HCT116 (cell line): ENCODE data around the gene COA7. TPM values are rescaled to one million over a fixed set of nuclear protein-coding genes. Genes with fewer than 3 reads are reported as not detected.

Experiments used
- ATAC-seq: fragments of 200-7000 bp; cut with Tn5 transposase; 2 replicates; pipeline ENCODE4 v1.9.1; 2020; ENCODE audit warnings: mild to moderate bottlenecking, moderate library complexity
- BruUV-seq: library from RNA; stranded (reverse); fragments of 400-500 nt; replicated peaks from 2 replicates; lab custom pipeline; 2021; lab: Mats Ljungman, UMichigan
- CTCF ChIA-PET: fragments of 300-600 bp; sonication (Branson Sonifier 250); formaldehyde crosslinking; loops from one replicate; lab custom pipeline; 2021; ENCODE audit warnings: antibody characterized with exemption; lab: Charles Lee
- POLR2A ChIA-PET: fragments of 300-600, 350-600 bp; sonication (Branson Sonifier 250); formaldehyde crosslinking; loops from one replicate; lab custom pipeline; 2021; ENCODE audit warnings: antibody characterized with exemption; lab: Charles Lee
- RAD21 ChIA-PET, 2 experiments: fragments of 300-600 bp; sonication (Branson Sonifier 250); formaldehyde crosslinking; loops; one replicate each; lab custom pipeline; 2023; ENCODE audit warnings: low total read pairs in 2 of 2; ENCODE audit not compliant: uncharacterized antibody in 2 of 2, unreplicated experiment in 2 of 2, low non-redundant PET in 1 of 2; lab: Charles Lee
- DNase-seq: peaks from one replicate; pipeline ENCODE4 v3.0.0-alpha.2; 2010; ENCODE audit warnings: low read depth, low spot score
- H2AFZ ChIP-seq: fragments of 200-600 bp; shearing (Covaris generic), sonication (generic); 2 replicates; pipeline ENCODE4 v1.6.1; 2017; ENCODE audit warnings: low read depth, mixed run types, mixed read lengths, antibody characterized with exemption, low read length; ENCODE audit not compliant: poor library complexity, severe bottlenecking
- H3K27ac ChIP-seq: 2 replicates; pipeline ENCODE4 v1.5.1; 2012; ENCODE audit warnings: low read depth, low read length
- H3K27me3 ChIP-seq: fragments of 200-600 bp; sonication (generic); 2 replicates; pipeline ENCODE4 v1.6.1; 2016; ENCODE audit warnings: mixed run types, low read length, mixed read lengths; ENCODE audit not compliant: insufficient read depth
- H3K36me3 ChIP-seq, 2 experiments: fragments of 200-500 bp in 1 of 2; fragments of 200-600 bp in 1 of 2; sonication (Bioruptor generic) in 1 of 2; sonication (generic) in 1 of 2; 2 replicates each; pipeline versions ENCODE4 v1.5.1 to v1.6.1; 2014 to 2016; ENCODE audit warnings: low read length in 2 of 2, inconsistent platforms in 1 of 2, mixed read lengths in 1 of 2, mixed run types in 1 of 2; ENCODE audit not compliant: insufficient read depth in 2 of 2, control insufficient read depth in 1 of 2
- H3K4me1 ChIP-seq, 2 experiments: fragments of 200-600 bp in 1 of 2; sonication (generic) in 1 of 2; 2 replicates each; pipeline versions ENCODE4 v1.5.1 to v1.6.1; 2012 to 2017; ENCODE audit warnings: low read length in 2 of 2, inconsistent platforms in 1 of 2, mild to moderate bottlenecking in 1 of 2, mixed read lengths in 1 of 2, mixed run types in 1 of 2, moderate library complexity in 1 of 2; ENCODE audit not compliant: insufficient read depth in 2 of 2, control insufficient read depth in 1 of 2
- H3K4me2 ChIP-seq: fragments of 200-600 bp; sonication (generic); 2 replicates; pipeline ENCODE4 v1.6.1; 2017; ENCODE audit warnings: mixed run types, low read length, mixed read lengths
- H3K4me3 ChIP-seq, 2 experiments: fragments of 200-600 bp in 1 of 2; sonication (generic) in 1 of 2; replicated peaks in 1 of 2; 2 replicates each; pipeline ENCODE4 v1.5.1; 2011 to 2016; ENCODE audit warnings: low read length in 2 of 2, control low read depth in 1 of 2, low read depth in 1 of 2, mild to moderate bottlenecking in 1 of 2, mixed read lengths in 1 of 2, mixed run types in 1 of 2
- H3K79me2 ChIP-seq: fragments of 200-600 bp; sonication (generic); 2 replicates; pipeline ENCODE4 v1.6.1; 2017; ENCODE audit warnings: mild to moderate bottlenecking, mixed run types, low read length, moderate library complexity, mixed read lengths; ENCODE audit not compliant: insufficient read depth
- H3K9ac ChIP-seq: fragments of 200-600 bp; sonication (generic); 2 replicates; pipeline ENCODE4 v1.6.1; 2016; ENCODE audit warnings: low read length, mixed read lengths
- H3K9me2 ChIP-seq: fragments of 200-600 bp; sonication (generic), shearing (Covaris generic); 2 replicates; pipeline ENCODE4 v1.6.1; 2017; ENCODE audit warnings: mixed run types, mild to moderate bottlenecking, moderate library complexity; ENCODE audit not compliant: insufficient read depth
- H3K9me3 ChIP-seq, 2 experiments: fragments of 200-500 bp in 1 of 2; fragments of 200-600 bp in 1 of 2; sonication (Bioruptor generic) in 1 of 2; sonication (generic) in 1 of 2; 2 replicates each; pipeline ENCODE4 v1.6.1; 2014 to 2017; ENCODE audit warnings: low read length in 2 of 2, mixed read lengths in 2 of 2, inconsistent platforms in 1 of 2, low read depth in 1 of 2, mild to moderate bottlenecking in 1 of 2, mixed run types in 1 of 2, moderate library complexity in 1 of 2; ENCODE audit not compliant: control insufficient read depth in 1 of 2, insufficient read depth in 1 of 2
- H4K20me1 ChIP-seq: fragments of 200-600 bp; sonication (generic), shearing (Covaris generic); 2 replicates; pipeline ENCODE4 v1.6.1; 2017; ENCODE audit warnings: mixed run types, mild to moderate bottlenecking, moderate library complexity; ENCODE audit not compliant: insufficient read depth
- ATF3 ChIP-seq: IDR thresholded peaks from 2 replicates; pipeline ENCODE4 v1.6.1; 2012
- EZH2 ChIP-seq: fragments of 200-600 bp; sonication (generic); IDR thresholded peaks from 2 replicates; pipeline ENCODE4 v1.6.1; 2017; ENCODE audit warnings: antibody characterized with exemption, mixed run types
- MAX ChIP-seq: IDR thresholded peaks from 2 replicates; pipeline ENCODE4 v1.6.1; 2012
- RAD21 ChIP-seq: IDR thresholded peaks from 2 replicates; pipeline ENCODE4 v1.6.1; 2012; ENCODE audit warnings: low read depth, mild to moderate bottlenecking
- SP1 ChIP-seq: IDR thresholded peaks from 2 replicates; pipeline ENCODE4 v1.6.1; 2012; ENCODE audit warnings: low read depth
- SRF ChIP-seq: IDR thresholded peaks from 2 replicates; pipeline ENCODE4 v1.6.1; 2012; ENCODE audit warnings: low read depth
- TCF7L2 ChIP-seq: IDR thresholded peaks from 2 replicates; pipeline ENCODE4 v1.7.0; 2011; ENCODE audit warnings: borderline replicate concordance, inconsistent platforms; ENCODE audit not compliant: insufficient read depth, insufficient read length; ENCODE audit errors: extremely low read depth
- ZBTB33 ChIP-seq: IDR thresholded peaks from 2 replicates; pipeline ENCODE4 v1.6.1; 2011; ENCODE audit warnings: mild to moderate bottlenecking, low read length, moderate library complexity; ENCODE audit not compliant: insufficient replicate concordance; ENCODE audit errors: extremely low read depth
- ZFX ChIP-seq: fragments of 450-650 bp; IDR thresholded peaks from 2 replicates; pipeline ENCODE4 v1.6.1; 2017
- intact Hi-C: fragments of 100-400 bp; cut with micrococcal nuclease; formaldehyde crosslinking; loops from 2 replicates; pipeline ENCODE4 v1.10.0; 2022
- total RNA-seq: library from RNA; stranded (reverse); gene quantifications from one replicate; pipeline ENCODE4 v1.2.1, GENCODE V29; 2021; ENCODE audit not compliant: unreplicated experiment

Gene COA7
- total RNA-seq, 1 experiment from 2014 or later: 43.6 TPM

- TF ChIP-seq ZFX (no peak), MAX (no peak), SRF (no peak), RAD21 (no peak), ZBTB33 (no peak), TCF7L2 (no peak), EZH2 (no peak)
- TF ChIP-seq, all 23 proteins: peak for 0
Measured at GRCh38 chr1:52741259-52741658, 43.1 kb upstream of the COA7 start (continued).

- no peak overlapping the region for H3K27ac ChIP-seq
- no peak overlapping the region for H3K9ac ChIP-seq
- H3K4me3 ChIP-seq: no peak overlapping the region
- DNase-seq (no peak), ATAC-seq (no peak)
- no peaks in the 10 kb centered on the region for H3K9me3 ChIP-seq
- peaks cover 13% of the 10 kb centered on the region for H3K79me2 ChIP-seq
- no peaks in the 10 kb centered on the region for H3K27me3 ChIP-seq
- CTCF ChIA-PET: interaction anchor here (1.2 kb wide), 1 partner anchor 8 kb away, joined by 3 read pairs; no protein-coding TSS in a partner anchor
- no peak overlapping the region for H2AFZ ChIP-seq
- no peaks in the 10 kb centered on the region for H3K9me2 ChIP-seq
- RAD21 ChIA-PET: no interaction called here
- H3K36me3 ChIP-seq: no peaks in the 10 kb centered on the region
- H4K20me1 ChIP-seq: no peaks in the 10 kb centered on the region
- no peak overlapping the region for H3K4me2 ChIP-seq
- no peak for TF ChIP-seq ZBTB33
- no peak for TF ChIP-seq SRF
- TF ChIP-seq MAX: no peak
- no peak for TF ChIP-seq ATF3
- no peak for TF ChIP-seq TCF7L2
- no peak for TF ChIP-seq SP1
- TF ChIP-seq ZFX: no peak
- POLR2A ChIA-PET: no interaction called here
- intact Hi-C loops: no loop called here
- 0 out of 4 replicates have a peak, but pooled peaks cover 0 to 6% of the 10 kb centered on the region in 2 experiments for H3K4me1 ChIP-seq
- no TSS peak for BruUV-seq
Measured at GRCh38 chr1:52739699-52740467, 41.7 kb upstream of the COA7 start.
